Loucy (cell line): ENCODE measurements around the gene VCAN.

ENCODE experiments used
- EZH2phosphoT487 ChIP-seq: fragments of 200-600 bp; IDR thresholded peaks from 2 replicates; pipeline ENCODE4 v1.6.1; 2018; ENCODE audit warnings: antibody characterized with exemption, mild to moderate bottlenecking, moderate library complexity, borderline replicate concordance
- TF ChIP-seq, protein P1 (sequence below): fragments of 200-600 bp; sonication (generic); conservative IDR thresholded peaks from 2 replicates; pipeline ENCODE4 v1.5.1; 2014; ENCODE audit warnings: mild to moderate bottlenecking, antibody characterized with exemption, low read length

DNA sequence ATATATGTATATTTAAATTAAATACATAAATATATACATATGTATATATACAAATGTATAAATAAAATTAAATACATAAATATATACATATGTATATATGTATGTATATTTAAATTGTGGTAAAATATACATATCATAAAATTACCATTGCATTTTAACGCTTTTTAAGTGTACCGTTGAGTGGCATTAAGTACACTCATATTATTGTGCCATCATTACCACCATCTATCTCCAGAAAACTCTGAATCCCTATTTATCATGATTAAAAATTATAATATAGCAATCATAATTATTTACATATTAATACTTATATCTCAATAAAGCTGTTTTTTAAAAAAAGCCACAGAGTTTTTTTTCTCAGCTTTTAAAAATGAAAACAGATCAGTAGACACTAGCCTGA is 27.1 kb upstream of the VCAN start:
- TF ChIP-seq, protein P1, sequence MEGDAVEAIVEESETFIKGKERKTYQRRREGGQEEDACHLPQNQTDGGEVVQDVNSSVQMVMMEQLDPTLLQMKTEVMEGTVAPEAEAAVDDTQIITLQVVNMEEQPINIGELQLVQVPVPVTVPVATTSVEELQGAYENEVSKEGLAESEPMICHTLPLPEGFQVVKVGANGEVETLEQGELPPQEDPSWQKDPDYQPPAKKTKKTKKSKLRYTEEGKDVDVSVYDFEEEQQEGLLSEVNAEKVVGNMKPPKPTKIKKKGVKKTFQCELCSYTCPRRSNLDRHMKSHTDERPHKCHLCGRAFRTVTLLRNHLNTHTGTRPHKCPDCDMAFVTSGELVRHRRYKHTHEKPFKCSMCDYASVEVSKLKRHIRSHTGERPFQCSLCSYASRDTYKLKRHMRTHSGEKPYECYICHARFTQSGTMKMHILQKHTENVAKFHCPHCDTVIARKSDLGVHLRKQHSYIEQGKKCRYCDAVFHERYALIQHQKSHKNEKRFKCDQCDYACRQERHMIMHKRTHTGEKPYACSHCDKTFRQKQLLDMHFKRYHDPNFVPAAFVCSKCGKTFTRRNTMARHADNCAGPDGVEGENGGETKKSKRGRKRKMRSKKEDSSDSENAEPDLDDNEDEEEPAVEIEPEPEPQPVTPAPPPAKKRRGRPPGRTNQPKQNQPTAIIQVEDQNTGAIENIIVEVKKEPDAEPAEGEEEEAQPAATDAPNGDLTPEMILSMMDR, result no peak
- no peak for TF ChIP-seq EZH2phosphoT487
